WI38 (cell line): ENCODE measurements around the gene IGLL5.

Experiments used
- H3K4me3 ChIP-seq: 2 replicates; pipeline ENCODE4 v1.5.1; 2011; ENCODE audit warnings: low read depth, mild to moderate bottlenecking, control low read depth, low read length
- TF ChIP-seq, protein P1 (sequence below): IDR thresholded peaks from 2 replicates; pipeline ENCODE4 v1.5.1; 2012; ENCODE audit warnings: low read depth, mild to moderate bottlenecking, control low read depth, low read length

The IGLL5 gene

DNA sequence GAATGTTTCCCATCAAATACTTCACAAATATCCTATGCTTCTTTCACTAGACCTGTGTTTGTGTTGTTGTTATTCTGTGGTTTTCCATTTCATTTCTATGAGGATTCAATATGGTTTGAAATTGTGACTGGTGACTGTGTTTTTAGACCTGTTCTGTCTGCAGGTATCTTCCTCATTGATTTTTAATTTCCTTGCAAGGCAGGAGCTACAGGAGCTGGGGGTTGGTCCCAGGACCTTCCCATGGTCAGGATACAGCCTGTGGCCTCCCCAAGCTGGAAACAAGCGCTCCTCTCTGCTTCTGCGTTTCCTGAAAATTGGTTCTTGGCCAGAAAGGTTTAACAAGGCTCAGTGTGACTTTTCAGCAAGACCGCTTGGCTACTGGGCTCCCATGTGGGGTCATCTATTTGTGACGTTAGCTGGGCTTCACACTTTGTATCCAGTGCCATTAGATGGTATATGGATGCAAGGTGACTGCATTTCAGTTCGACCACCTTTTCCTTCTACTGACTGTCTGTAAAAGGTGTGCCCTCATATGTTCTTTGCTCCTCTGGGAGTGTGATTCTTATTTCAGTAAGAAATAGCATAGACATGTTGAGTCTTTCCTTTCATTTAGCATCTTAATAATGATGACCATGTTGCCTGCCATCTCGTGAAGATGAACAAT is 21.5 kb downstream of the IGLL5 start:
- TF ChIP-seq, protein P1, sequence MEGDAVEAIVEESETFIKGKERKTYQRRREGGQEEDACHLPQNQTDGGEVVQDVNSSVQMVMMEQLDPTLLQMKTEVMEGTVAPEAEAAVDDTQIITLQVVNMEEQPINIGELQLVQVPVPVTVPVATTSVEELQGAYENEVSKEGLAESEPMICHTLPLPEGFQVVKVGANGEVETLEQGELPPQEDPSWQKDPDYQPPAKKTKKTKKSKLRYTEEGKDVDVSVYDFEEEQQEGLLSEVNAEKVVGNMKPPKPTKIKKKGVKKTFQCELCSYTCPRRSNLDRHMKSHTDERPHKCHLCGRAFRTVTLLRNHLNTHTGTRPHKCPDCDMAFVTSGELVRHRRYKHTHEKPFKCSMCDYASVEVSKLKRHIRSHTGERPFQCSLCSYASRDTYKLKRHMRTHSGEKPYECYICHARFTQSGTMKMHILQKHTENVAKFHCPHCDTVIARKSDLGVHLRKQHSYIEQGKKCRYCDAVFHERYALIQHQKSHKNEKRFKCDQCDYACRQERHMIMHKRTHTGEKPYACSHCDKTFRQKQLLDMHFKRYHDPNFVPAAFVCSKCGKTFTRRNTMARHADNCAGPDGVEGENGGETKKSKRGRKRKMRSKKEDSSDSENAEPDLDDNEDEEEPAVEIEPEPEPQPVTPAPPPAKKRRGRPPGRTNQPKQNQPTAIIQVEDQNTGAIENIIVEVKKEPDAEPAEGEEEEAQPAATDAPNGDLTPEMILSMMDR, result no peak
- no peak overlapping the region for H3K4me3 ChIP-seq

DNA sequence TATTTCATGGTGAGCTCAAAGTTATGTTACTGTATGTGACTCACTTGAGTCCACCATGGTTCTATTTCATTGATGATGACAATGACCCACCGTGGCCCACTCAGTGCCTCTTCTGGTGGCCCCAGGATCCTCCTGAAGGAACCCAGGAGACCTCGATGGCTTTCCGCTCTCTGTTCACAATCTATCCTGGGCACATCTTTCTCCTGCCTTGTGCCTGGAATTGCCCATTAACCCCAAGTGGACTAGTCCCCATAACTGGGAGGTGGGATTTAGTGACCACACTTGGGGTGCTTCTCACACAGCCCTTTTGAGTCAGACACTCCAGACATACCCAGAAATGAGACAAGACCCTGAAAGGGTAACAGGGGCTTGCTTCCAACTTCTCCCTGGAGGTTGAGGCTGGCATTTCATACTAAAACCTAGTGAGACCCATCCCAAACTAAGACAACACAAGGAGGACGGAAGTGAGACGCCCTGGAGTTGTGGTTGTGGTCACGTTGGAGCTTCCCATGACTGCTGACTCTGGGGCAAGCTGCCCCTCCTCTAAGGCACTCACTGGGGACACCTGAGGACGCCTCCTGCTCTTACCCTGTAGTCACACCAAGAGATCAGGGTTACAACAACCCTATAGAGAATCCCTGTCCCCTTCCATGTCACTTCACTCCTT is 22.1 kb downstream of the IGLL5 start:
- TF ChIP-seq, protein P1, result no peak
- no peak overlapping the region for H3K4me3 ChIP-seq

DNA sequence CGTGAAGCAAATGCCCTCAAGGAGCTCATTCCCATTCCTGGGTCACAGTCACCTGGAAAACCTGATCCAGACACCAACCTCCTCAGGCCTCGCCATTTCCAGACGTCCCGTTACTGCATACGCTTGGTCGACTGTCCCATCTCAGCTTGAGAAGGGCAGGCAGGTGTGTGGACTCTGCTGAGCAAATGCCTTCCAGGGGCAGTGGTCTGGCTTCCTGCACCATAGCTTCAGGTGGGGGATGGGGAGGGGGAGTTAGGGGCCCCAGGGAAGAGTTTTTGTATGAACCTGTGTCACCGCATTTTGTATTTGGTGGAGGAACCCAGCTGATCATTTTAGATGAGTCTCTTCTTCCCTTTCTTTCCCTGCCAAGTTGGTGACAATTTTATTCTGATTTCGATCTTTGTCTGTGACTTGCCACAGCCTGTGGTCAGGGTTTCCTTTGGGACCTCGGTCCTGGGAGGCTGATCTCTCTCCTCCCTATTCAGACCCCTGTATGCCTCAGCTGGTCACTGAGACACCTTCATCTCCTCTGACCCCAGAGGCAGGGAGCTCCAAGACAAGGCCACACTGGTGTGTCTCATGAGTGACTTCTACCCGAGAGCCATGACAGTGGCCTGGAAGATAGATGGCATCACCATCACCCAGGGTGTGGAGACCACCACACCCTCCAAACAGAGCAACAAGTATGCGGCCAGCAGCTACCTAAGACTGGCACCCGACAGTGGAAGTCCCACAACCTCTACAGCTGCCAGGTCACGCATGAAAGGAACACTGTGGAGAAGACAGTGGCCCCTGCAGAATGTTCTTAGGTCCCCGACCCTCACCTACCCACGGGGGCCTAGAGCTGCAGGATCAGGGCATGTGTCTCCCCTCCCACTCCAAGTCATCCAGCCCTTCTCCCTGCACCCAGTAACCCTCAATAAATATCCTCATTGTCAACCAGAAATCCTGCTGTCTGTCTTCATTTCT is 22.9 kb downstream of the IGLL5 start:
- TF ChIP-seq, protein P1, result no peak
- no peak overlapping the region for H3K4me3 ChIP-seq

DNA sequence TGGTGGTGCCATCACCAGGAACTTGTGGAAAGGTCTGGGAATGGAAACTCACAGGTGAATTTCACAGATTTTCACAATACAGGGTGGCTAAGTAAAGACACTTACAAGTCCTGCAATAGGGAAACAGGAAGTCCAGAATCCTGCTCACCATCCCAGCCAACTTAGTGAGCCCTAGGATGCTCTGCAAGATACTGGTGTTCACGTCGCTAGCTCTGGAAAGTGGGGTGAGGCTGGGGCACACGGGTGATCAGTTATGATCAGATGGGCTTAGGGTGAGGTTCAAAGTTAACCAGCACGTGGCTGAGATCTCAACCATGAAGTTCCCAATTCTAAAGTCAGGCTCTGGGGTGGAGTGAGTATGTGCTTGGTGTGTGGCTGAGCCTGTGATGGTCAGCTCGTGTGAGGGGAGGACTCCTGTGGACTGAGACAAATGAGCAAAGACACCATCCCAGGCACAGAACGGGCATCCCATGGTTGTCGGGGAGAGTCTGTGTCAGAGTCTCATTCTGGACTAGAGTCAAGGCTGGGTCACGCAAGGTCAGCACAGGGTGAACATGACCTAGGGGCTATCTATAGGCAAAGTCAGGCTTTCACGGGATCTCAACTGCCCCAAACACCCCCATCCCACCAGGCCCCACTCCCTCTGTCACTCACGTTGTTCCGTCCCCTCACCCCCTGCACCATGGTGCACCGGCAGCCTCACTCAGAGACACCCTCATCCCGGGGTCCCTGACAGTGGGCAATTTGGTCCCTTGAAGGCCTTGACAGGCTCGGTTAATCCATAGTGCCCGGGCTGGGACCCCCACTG is 23.9 kb downstream of the IGLL5 start:
- TF ChIP-seq, protein P1, result no peak
- no peak overlapping the region for H3K4me3 ChIP-seq

DNA sequence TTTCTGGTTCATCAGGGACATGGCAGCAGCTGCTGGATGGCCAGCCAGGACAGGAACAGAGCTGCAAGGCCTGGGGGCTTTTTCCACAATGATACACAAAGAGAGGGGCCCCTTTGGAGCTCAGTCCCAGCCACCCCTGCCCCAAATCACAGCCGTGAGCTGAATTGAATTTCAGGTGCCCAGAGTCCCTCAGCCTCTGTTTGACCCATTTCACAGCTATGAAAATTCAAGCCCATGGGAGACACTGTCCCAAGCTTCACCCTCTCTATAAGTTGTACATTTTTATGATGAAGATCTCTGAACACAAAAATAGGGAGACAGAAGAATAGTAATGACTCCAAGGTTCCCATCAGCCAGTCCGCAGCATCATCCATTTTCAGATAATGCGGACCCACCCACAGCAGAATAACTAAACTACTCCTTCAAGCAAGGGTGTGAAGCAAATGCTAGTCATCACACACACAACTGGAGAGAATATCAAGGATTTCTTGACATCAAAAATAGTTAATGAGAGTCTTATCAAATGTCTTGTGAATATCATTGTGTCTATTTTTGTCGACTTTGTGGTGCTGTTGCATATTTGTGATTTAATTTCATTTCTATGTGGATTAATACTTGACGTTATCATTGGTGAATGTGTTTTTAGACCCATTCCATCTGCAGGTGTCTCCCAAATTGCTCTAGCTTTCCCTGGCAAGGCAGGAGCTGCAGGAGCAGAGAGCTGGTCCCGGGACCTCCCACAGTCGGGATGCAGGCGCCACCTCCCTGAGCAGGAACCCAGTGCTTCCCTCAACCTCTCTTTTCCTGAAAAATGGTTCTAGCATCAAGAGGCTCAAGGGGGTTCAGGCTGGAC is 24.7 kb downstream of the IGLL5 start:
- TF ChIP-seq, protein P1, result no peak
- no peak overlapping the region for H3K4me3 ChIP-seq

DNA sequence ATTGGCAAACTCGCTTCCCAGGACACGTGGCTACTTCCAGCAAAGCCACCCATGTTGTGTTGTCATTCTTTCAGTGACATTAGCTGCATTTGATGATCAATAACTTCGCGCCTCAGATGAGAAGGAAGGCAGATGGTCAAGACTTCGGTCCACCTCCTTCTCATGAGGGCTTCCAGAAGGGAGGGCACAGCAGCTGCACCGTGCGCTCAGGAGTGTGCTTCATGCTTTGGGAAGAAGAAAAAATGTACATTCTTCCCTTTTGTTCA is 25.3 kb downstream of the IGLL5 start:
- TF ChIP-seq, protein P1, result no peak
- no peak overlapping the region for H3K4me3 ChIP-seq
